Measurements from ENCODE around the gene AGPAT3. TPM values are rescaled to one million over a fixed set of nuclear protein-coding genes. Genes with fewer than 3 reads are reported as not detected.

The AGPAT3 gene
- total RNA-seq, 1 experiment from 2014 or later, result 13.0 TPM

- Mint-ChIP-seq H3K27me3 (ENCODE audit: low read depth) (no peaks in the 10 kb centered on the region), H3K27ac (peak overlapping the region; percentile 1 to 45 (median 6); a peak in 2 of 7 replicates)
Observed at GRCh38 chr21:44029460-44030087, 164.6 kb downstream of the AGPAT3 start.

More at GRCh38 chr21:44029460-44030087, 164.6 kb downstream of the AGPAT3 start:
- no peak overlapping the region for H2BK120ac ChIP-seq (ENCODE audit: low read depth, low read length, poor library complexity, severe bottlenecking)
- peaks cover 15% of the 10 kb centered on the region for H3K79me1 ChIP-seq (ENCODE audit: insufficient read depth, low read depth, low read length, poor library complexity, severe bottlenecking)
- no peak overlapping the region for H3K56ac ChIP-seq (ENCODE audit: insufficient read length, low read depth, low read length)
- H2AK5ac ChIP-seq (ENCODE audit: insufficient read length, low read length), result no peak overlapping the region
- no peak overlapping the region for H2BK12ac ChIP-seq (ENCODE audit: insufficient read length, low read depth, low read length)
- H2BK5ac ChIP-seq (ENCODE audit: insufficient read length, low read length), result no peak overlapping the region
- H3K18ac ChIP-seq (ENCODE audit: insufficient read length, low read depth, low read length), result no peak overlapping the region
- peaks cover 15 to 22% (median 22%) of the 10 kb centered on the region in 3 experiments; a peak in 6 of 7 replicates for H3K36me3 Mint-ChIP-seq (ENCODE audit: insufficient read depth in 1 of 3, low read depth in 3 of 3)
- H4K20me1 ChIP-seq (ENCODE audit: control insufficient read depth, insufficient read depth, insufficient read length), result no peaks in the 10 kb centered on the region
- H3K9me3 ChIP-seq (ENCODE audit: control insufficient read depth, low read depth, low read length), result no peaks in the 10 kb centered on the region
- no peak overlapping the region for H2BK20ac ChIP-seq (ENCODE audit: low read depth, low read length, poor library complexity, severe bottlenecking)
- peak overlapping the region; percentile 13 for H3K9ac ChIP-seq (ENCODE audit: extremely low read depth, insufficient read length, low read length)
- peaks cover 19 to 30% of the 10 kb centered on the region in 2 experiments for H3K4me1 Mint-ChIP-seq
- H3K4me3 Mint-ChIP-seq, result no peak overlapping the region
- H4K5ac ChIP-seq (ENCODE audit: insufficient read length, low read depth, low read length), result no peak overlapping the region
- no peak overlapping the region for H3K14ac ChIP-seq (ENCODE audit: insufficient read depth, low read length)
- peaks cover 3% of the 10 kb centered on the region; the same call in 1 of the 2 replicates for H3K4me1 ChIP-seq (ENCODE audit: insufficient read depth, low read length)
- H3K9me3 Mint-ChIP-seq, result no peaks in the 10 kb centered on the region
- no peak overlapping the region for H4K8ac ChIP-seq (replicated peaks; ENCODE audit: insufficient read length, low read depth, low read length)
- no peaks in the 10 kb centered on the region for H3K23me2 ChIP-seq (ENCODE audit: insufficient read length, low read depth, low read length, poor library complexity, severe bottlenecking)
- H3K4me2 ChIP-seq (ENCODE audit: insufficient read depth, insufficient read length, low read length), result no peak overlapping the region
- H4K91ac ChIP-seq (ENCODE audit: insufficient read length, low read depth, low read length), result no peak overlapping the region
- no peak overlapping the region for H2AFZ ChIP-seq (ENCODE audit: low read length)
- no peak overlapping the region for H3T11ph ChIP-seq (ENCODE audit: low read length)
- no peak overlapping the region for H2BK15ac ChIP-seq (ENCODE audit: low read depth, low read length)
- WGBS (ENCODE audit: extremely low coverage, insufficient read length, low lambda C conversion rate), result no CpG with 5 or more reads among the region's 6 CpGs
- DNase-seq, result no peak
- H3K79me2 ChIP-seq (ENCODE audit: insufficient read depth, low read length), result peaks cover 31% of the 10 kb centered on the region; the same call in 1 of the 2 replicates
- TF ChIP-seq, protein P1, sequence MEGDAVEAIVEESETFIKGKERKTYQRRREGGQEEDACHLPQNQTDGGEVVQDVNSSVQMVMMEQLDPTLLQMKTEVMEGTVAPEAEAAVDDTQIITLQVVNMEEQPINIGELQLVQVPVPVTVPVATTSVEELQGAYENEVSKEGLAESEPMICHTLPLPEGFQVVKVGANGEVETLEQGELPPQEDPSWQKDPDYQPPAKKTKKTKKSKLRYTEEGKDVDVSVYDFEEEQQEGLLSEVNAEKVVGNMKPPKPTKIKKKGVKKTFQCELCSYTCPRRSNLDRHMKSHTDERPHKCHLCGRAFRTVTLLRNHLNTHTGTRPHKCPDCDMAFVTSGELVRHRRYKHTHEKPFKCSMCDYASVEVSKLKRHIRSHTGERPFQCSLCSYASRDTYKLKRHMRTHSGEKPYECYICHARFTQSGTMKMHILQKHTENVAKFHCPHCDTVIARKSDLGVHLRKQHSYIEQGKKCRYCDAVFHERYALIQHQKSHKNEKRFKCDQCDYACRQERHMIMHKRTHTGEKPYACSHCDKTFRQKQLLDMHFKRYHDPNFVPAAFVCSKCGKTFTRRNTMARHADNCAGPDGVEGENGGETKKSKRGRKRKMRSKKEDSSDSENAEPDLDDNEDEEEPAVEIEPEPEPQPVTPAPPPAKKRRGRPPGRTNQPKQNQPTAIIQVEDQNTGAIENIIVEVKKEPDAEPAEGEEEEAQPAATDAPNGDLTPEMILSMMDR (conservative IDR thresholded peaks at IDR 0.05), result no peak
- H3K27me3 ChIP-seq (ENCODE audit: insufficient read depth, low read length), result no peaks in the 10 kb centered on the region; the same call in 1 of the 2 replicates
- H3K27ac ChIP-seq (ENCODE audit: insufficient read length, low read depth, low read length), result no peak overlapping the region
- H3K23ac ChIP-seq (ENCODE audit: insufficient read length, low read depth, low read length), result no peak overlapping the region
- no peak overlapping the region for H3K4ac ChIP-seq (ENCODE audit: low read depth, low read length)
